ENCODE data around the gene XRCC5. TPM values are rescaled to one million over a fixed set of nuclear protein-coding genes. Genes with fewer than 3 reads are reported as not detected.
A peak's percentile ranks its signal among the peaks of the same experiment; 100 is the strongest.

The XRCC5 gene
- total and polyA plus RNA-seq, 10 of the 15 experiments (the other 5 are each of a cell fraction or from before 2014, with no cell fraction given) = 259 to 815 (median 530) TPM

DNA sequence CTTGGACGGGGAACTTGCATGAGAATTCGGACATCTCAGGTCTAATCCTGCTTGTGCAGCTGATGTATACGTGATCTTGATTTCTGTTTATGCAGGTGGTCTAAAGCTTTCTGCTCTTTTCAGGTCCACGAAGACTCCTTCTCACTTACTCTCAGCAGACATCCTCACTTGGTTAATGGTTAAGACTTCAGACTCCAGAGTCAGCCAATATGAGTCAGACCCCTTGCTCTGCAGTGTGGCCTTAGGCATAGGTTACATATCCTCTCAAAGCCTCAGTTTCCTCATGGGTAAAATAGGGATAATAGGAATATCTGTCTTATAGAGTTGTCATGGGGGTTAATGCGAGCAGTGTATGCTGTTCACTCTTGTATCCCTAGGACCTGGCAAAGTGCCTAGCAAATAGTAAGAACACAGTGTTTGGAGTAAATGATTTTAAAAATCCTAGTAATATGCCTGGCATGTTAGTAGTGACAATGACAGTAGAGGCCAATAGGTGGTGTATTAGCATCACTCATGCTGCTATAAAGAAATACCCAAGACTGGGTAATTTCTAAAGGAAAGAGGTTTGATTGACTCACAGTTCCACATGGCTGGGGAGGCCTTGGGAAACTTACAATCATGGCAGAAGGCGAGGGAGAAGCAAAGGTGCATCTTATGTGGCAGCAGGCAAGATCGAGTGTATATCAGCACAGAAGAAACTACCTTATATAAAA is 42.3 kb downstream of the XRCC5 start:
- H3K36me3 ChIP-seq (ENCODE audit: control insufficient read depth in 2 of 2, insufficient read depth in 2 of 2, low read length in 1 of 2) = peaks cover 15 to 69% of the 10 kb centered on the region in 2 experiments
- ChIA-PET CTCF (no interaction called here), RAD21 (ENCODE audit: unreplicated experiment) (interaction anchor here (1.0 kb wide), 1 partner anchor 87 kb away, joined by 3 read pairs; no protein-coding TSS in a partner anchor), SMC1A (ENCODE audit: uncharacterized antibody, unreplicated experiment) (no interaction called here), POLR2A (no interaction called here)
- TF ChIP-seq ZZZ3 (IDR thresholded peaks at IDR 0.05; ENCODE audit: control insufficient read depth, insufficient read length, low read depth) (no peak), IRF4 (IDR thresholded peaks at IDR 0.05; ENCODE audit: low read depth, low read length) (no peak), GABPA (IDR thresholded peaks at IDR 0.05; ENCODE audit: low read depth) (no peak), BRCA1 (IDR thresholded peaks at IDR 0.05; ENCODE audit: low read depth, low read length) (no peak), TBL1XR1 (IDR thresholded peaks at IDR 0.05; ENCODE audit: low read depth, low read length) (no peak)
- TF ChIP-seq, protein P1, sequence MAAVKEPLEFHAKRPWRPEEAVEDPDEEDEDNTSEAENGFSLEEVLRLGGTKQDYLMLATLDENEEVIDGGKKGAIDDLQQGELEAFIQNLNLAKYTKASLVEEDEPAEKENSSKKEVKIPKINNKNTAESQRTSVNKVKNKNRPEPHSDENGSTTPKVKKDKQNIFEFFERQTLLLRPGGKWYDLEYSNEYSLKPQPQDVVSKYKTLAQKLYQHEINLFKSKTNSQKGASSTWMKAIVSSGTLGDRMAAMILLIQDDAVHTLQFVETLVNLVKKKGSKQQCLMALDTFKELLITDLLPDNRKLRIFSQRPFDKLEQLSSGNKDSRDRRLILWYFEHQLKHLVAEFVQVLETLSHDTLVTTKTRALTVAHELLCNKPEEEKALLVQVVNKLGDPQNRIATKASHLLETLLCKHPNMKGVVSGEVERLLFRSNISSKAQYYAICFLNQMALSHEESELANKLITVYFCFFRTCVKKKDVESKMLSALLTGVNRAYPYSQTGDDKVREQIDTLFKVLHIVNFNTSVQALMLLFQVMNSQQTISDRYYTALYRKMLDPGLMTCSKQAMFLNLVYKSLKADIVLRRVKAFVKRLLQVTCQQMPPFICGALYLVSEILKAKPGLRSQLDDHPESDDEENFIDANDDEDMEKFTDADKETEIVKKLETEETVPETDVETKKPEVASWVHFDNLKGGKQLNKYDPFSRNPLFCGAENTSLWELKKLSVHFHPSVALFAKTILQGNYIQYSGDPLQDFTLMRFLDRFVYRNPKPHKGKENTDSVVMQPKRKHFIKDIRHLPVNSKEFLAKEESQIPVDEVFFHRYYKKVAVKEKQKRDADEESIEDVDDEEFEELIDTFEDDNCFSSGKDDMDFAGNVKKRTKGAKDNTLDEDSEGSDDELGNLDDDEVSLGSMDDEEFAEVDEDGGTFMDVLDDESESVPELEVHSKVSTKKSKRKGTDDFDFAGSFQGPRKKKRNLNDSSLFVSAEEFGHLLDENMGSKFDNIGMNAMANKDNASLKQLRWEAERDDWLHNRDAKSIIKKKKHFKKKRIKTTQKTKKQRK (IDR thresholded peaks at IDR 0.05; ENCODE audit: low read depth, low read length) = no peak
- TF ChIP-seq, protein P2, sequence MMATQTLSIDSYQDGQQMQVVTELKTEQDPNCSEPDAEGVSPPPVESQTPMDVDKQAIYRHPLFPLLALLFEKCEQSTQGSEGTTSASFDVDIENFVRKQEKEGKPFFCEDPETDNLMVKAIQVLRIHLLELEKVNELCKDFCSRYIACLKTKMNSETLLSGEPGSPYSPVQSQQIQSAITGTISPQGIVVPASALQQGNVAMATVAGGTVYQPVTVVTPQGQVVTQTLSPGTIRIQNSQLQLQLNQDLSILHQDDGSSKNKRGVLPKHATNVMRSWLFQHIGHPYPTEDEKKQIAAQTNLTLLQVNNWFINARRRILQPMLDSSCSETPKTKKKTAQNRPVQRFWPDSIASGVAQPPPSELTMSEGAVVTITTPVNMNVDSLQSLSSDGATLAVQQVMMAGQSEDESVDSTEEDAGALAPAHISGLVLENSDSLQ (IDR thresholded peaks at IDR 0.05) = peak; percentile 53
- TF ChIP-seq, protein P3, sequence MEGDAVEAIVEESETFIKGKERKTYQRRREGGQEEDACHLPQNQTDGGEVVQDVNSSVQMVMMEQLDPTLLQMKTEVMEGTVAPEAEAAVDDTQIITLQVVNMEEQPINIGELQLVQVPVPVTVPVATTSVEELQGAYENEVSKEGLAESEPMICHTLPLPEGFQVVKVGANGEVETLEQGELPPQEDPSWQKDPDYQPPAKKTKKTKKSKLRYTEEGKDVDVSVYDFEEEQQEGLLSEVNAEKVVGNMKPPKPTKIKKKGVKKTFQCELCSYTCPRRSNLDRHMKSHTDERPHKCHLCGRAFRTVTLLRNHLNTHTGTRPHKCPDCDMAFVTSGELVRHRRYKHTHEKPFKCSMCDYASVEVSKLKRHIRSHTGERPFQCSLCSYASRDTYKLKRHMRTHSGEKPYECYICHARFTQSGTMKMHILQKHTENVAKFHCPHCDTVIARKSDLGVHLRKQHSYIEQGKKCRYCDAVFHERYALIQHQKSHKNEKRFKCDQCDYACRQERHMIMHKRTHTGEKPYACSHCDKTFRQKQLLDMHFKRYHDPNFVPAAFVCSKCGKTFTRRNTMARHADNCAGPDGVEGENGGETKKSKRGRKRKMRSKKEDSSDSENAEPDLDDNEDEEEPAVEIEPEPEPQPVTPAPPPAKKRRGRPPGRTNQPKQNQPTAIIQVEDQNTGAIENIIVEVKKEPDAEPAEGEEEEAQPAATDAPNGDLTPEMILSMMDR (IDR thresholded peaks at IDR 0.05 in 2 of 3, conservative IDR thresholded peaks at IDR 0.05 in 1 of 3; ENCODE audit: control insufficient read depth in 2 of 3, extremely low read depth in 1 of 3, insufficient read depth in 1 of 3, low read depth in 3 of 3, low read length in 3 of 3) = peak in 1 of 3 experiments; percentile 13; a peak in 2 of 6 replicates
- no peaks in the 10 kb centered on the region for H3K4me1 ChIP-seq (ENCODE audit: control insufficient read depth, insufficient read depth, low read length)
- H3K4me2 ChIP-seq (ENCODE audit: control insufficient read depth, insufficient read depth) = no peak overlapping the region
- no peak for FAIRE-seq
- peaks cover 5% of the 10 kb centered on the region for H3K79me2 ChIP-seq (ENCODE audit: control insufficient read depth, insufficient read depth, low read length)
- intact Hi-C loops (cut with micrococcal nuclease; ENCODE audit: unreplicated experiment) (no loop called here), in situ Hi-C loops (cut with MboI) (no loop called here)
- H3K9ac ChIP-seq (ENCODE audit: control insufficient read depth, insufficient read depth, low read length) = no peak overlapping the region
- H3K27me3 ChIP-seq (replicated peaks in 1 of 2; ENCODE audit: control insufficient read depth in 2 of 2, insufficient read depth in 2 of 2, low read length in 1 of 2) = no peaks in the 10 kb centered on the region
- no peaks in the 10 kb centered on the region for H4K20me1 ChIP-seq (ENCODE audit: control insufficient read depth, insufficient read depth)
- no TSS peak for BruUV-seq (replicated peaks)
- no peak overlapping the region for H2AFZ ChIP-seq (ENCODE audit: control insufficient read depth, low read depth, low read length)
- no peak for ATAC-seq
- no peak overlapping the region for H3K27ac ChIP-seq (ENCODE audit: control insufficient read depth, insufficient read depth)
- H3K9me3 ChIP-seq (replicated peaks; ENCODE audit: control insufficient read depth, insufficient read depth, low read length) = no peaks in the 10 kb centered on the region
- H3K4me3 ChIP-seq = no peak overlapping the region
- DNase-seq (ENCODE audit: low read depth, low spot score) = no peak
- 97% methylated on average over 7 of the region's 7 CpGs for WGBS (ENCODE audit: insufficient coverage, insufficient replicate concordance, low lambda C conversion rate, missing lambda C conversion rate)

All from GM12878 (cell line).